HFFc6 (cell line): ENCODE results near the gene KIF5C. TPM values are rescaled to one million over a fixed set of nuclear protein-coding genes. Genes with fewer than 3 reads are reported as not detected.

Experiments
- DNase-seq: peaks from one replicate; pipeline ENCODE4 v3.0.0-alpha.2; 2018
- H3K27ac Mint-ChIP-seq: 2 replicates; pipeline ENCODE4 v1.8.0; 2020; ENCODE audit warnings: mild to moderate bottlenecking, mixed read lengths
- H3K27me3 Mint-ChIP-seq: 2 replicates; pipeline ENCODE4 v1.8.0; 2021; ENCODE audit warnings: mild to moderate bottlenecking, moderate library complexity, mixed read lengths; ENCODE audit not compliant: insufficient read depth
- H3K36me3 Mint-ChIP-seq: 2 replicates; pipeline ENCODE4 v1.8.0; 2021; ENCODE audit warnings: low read depth, mixed read lengths
- H3K4me1 Mint-ChIP-seq: 2 replicates; pipeline ENCODE4 v1.8.0; 2020; ENCODE audit warnings: low read depth, mixed read lengths
- H3K4me3 Mint-ChIP-seq: 2 replicates; pipeline ENCODE4 v1.8.0; 2020; ENCODE audit warnings: mild to moderate bottlenecking, moderate library complexity, mixed read lengths
- H3K9me3 Mint-ChIP-seq: 2 replicates; pipeline ENCODE4 v1.8.0; 2020; ENCODE audit warnings: mild to moderate bottlenecking, mixed read lengths
- total RNA-seq, 6 experiments: library from RNA; stranded (reverse); fragmentation: NEBNext Ultra II Directional; extraction: Animal tissue kit (Norgen Biotek cat#: 25700); gene quantifications; 2 replicates in 1 of 6; 3 replicates in 5 of 6; pipeline ENCODE4 v1.2.3, GENCODE V29; 2021
- TF ChIP-seq, protein P1 (sequence below): fragments of 200-600 bp; sonication (generic); IDR thresholded peaks from 2 replicates; pipeline ENCODE4 v1.5.0; 2021; ENCODE audit warnings: antibody characterized with exemption, mild to moderate bottlenecking

KIF5C gene
- total RNA-seq, 6 experiments from 2014 or later = 0.38 to 1.0 (median 0.54) TPM

- Mint-ChIP-seq H3K36me3 (no peaks in the 10 kb centered on the region; the same call in 1 of the 2 replicates), H3K4me3 (no peak overlapping the region)
Measured at GRCh38 chr2:148922062-148922461, 47.0 kb downstream of the KIF5C start.

GRCh38 chr2:148922776-148923475, 47.9 kb downstream of the KIF5C start:
- Mint-ChIP-seq H3K27me3 (peaks cover 13% of the 10 kb centered on the region), H3K4me3 (no peak overlapping the region), H3K27ac (no peak overlapping the region), H3K9me3 (peaks cover 10% of the 10 kb centered on the region), H3K4me1 (peaks cover 8% of the 10 kb centered on the region; the same call in 1 of the 2 replicates), H3K36me3 (no peaks in the 10 kb centered on the region; the same call in 1 of the 2 replicates)
- TF ChIP-seq, protein P1, sequence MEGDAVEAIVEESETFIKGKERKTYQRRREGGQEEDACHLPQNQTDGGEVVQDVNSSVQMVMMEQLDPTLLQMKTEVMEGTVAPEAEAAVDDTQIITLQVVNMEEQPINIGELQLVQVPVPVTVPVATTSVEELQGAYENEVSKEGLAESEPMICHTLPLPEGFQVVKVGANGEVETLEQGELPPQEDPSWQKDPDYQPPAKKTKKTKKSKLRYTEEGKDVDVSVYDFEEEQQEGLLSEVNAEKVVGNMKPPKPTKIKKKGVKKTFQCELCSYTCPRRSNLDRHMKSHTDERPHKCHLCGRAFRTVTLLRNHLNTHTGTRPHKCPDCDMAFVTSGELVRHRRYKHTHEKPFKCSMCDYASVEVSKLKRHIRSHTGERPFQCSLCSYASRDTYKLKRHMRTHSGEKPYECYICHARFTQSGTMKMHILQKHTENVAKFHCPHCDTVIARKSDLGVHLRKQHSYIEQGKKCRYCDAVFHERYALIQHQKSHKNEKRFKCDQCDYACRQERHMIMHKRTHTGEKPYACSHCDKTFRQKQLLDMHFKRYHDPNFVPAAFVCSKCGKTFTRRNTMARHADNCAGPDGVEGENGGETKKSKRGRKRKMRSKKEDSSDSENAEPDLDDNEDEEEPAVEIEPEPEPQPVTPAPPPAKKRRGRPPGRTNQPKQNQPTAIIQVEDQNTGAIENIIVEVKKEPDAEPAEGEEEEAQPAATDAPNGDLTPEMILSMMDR = no peak
- DNase-seq = no peak

More at GRCh38 chr2:148922062-148922461, 47.0 kb downstream of the KIF5C start:
- H3K27ac Mint-ChIP-seq = no peak overlapping the region
- H3K4me1 Mint-ChIP-seq = peaks cover 6% of the 10 kb centered on the region; the same call in 1 of the 2 replicates
- H3K9me3 Mint-ChIP-seq = peaks cover 10% of the 10 kb centered on the region
- peaks cover 13% of the 10 kb centered on the region for H3K27me3 Mint-ChIP-seq
- TF ChIP-seq, protein P1 = no peak
- DNase-seq = no peak

DNA sequence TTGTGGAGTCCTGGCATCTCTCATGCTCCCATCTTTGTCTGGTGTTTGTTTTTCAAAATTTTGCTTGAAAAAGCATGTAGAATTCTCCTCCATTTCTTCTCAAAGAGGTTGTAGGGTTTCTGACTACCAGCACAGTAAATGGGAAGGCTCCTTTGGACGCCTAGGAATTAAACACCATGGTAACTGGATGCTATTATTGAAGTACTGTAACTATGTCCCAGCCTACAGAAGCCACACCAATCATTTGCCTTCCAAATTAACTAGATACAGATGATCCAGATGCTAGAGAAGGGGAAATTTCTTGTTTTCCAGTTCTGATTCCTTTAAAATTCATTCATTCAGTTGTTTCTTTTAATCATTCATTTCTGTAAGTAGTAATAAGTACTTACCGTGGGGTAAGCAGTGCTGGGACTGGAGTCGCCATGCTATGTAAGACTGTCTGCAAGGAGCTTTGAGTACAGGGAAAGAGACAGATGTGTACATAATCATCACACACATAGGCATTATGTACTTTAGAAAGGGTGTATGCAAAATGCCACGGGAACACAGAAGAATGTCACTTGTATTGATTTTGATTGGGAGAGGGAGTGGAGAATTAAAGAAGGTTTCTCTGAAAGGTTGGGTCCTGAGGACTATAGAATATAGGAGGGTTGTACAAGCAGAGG, 49.6 kb downstream of the KIF5C start:
- peaks cover 7% of the 10 kb centered on the region for H3K27me3 Mint-ChIP-seq
- H3K4me3 Mint-ChIP-seq = no peak overlapping the region
- TF ChIP-seq, protein P1 = no peak
- no peak for DNase-seq
- peaks cover 8% of the 10 kb centered on the region; the same call in 1 of the 2 replicates for H3K4me1 Mint-ChIP-seq
- no peak overlapping the region for H3K27ac Mint-ChIP-seq
- H3K9me3 Mint-ChIP-seq = no peaks in the 10 kb centered on the region
- no peaks in the 10 kb centered on the region for H3K36me3 Mint-ChIP-seq

DNA sequence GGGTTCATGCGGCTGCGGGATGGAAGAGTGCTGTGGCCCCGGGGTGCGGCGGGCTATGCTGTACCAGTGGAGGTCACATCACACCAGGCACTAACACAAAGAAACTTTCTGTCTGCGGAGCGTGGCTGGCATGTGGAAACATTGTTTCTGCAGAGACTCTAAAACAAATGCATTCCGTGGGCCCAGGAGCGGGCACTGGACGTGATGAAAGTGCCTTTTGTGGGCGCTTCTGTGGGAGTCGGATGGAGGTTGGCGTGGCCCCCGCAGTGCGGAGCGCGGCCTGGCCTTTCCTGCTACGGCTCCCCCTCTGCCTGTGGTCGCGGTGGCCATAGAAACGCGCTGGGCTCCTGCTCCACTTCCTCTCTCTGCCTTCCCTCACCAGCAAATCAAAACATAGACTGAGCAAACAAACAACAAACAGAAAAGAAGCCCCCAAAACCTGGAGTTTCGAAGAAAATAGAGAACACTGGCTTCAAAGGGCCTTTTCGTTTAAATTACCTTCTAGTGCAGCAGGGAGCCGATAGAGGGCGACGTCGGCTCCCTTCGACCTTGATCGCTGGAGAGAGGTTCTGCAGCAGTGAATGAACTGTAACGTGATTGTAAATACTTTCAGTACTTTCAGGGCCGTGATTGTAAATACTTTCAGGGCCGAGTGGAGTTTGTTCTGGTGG, 51.4 kb downstream of the KIF5C start:
- Mint-ChIP-seq H3K4me1 (peaks cover 8% of the 10 kb centered on the region; the same call in 1 of the 2 replicates), H3K4me3 (peak overlapping the region; percentile 50; the same call in 1 of the 2 replicates), H3K27me3 (peaks cover 7% of the 10 kb centered on the region), H3K9me3 (no peaks in the 10 kb centered on the region), H3K36me3 (no peaks in the 10 kb centered on the region), H3K27ac (no peak overlapping the region)
- peak; percentile 6 for DNase-seq
- TF ChIP-seq, protein P1 = peak; percentile 71

DNA sequence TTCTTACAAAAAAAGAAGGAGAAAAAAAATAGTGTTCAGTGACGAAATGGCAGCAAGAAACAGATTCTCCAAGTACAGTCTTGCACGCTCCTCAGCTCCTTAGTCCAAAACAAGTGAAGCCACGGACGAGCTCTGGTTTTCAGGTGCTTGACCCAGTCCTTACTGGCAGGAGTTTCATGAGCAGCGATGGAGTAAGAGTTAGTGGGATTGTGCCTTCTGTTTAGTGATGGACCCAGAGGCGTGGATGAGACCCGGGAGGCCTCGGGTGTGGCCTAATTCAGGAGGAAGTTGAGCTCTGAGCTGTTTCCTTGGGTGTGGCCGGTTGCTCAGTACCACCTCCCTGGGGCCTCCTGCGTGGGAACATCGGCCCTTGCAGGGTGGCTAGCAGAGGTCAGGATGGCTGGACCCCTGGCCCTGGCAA, 52.0 kb downstream of the KIF5C start:
- Mint-ChIP-seq H3K27ac (no peak overlapping the region), H3K27me3 (peaks cover 7% of the 10 kb centered on the region), H3K4me1 (peaks cover 8% of the 10 kb centered on the region; the same call in 1 of the 2 replicates), H3K4me3 (peak overlapping the region; percentile 50; the same call in 1 of the 2 replicates), H3K36me3 (no peaks in the 10 kb centered on the region), H3K9me3 (no peaks in the 10 kb centered on the region)
- TF ChIP-seq, protein P1 = no peak
- no peak for DNase-seq
